Activated CD4-positive, alpha-beta T cell treated with anti-CD3 and anti-CD28 coated beads, Interleukin-2, amount 10 ng/mL, durations not matched to agents 24 days and 14 days (primary cell): ENCODE data around the gene AKR1C2. TPM values are rescaled to one million over a fixed set of nuclear protein-coding genes. Genes with fewer than 3 reads are reported as not detected.
"Not testable (repeated sequence)": the region's sequence is repeated elsewhere in the genome, so short reads cannot be mapped to it uniquely, and the experiment has no call there.

Source experiments
- DNase-seq: peaks from one replicate; pipeline ENCODE4 v3.0.0; 2022
- H3K27ac Mint-ChIP-seq: one replicate; pipeline ENCODE4 v1.8.0; 2022; ENCODE audit warnings: mild to moderate bottlenecking, mixed read lengths
- H3K27me3 Mint-ChIP-seq: one replicate; pipeline ENCODE4 v1.8.0; 2022; ENCODE audit warnings: mixed read lengths
- H3K36me3 Mint-ChIP-seq: one replicate; pipeline ENCODE4 v1.8.0; 2022; ENCODE audit warnings: low read depth, mild to moderate bottlenecking, mixed read lengths
- H3K4me1 Mint-ChIP-seq: one replicate; pipeline ENCODE4 v1.8.0; 2021; ENCODE audit warnings: mixed read lengths
- H3K4me3 Mint-ChIP-seq: one replicate; pipeline ENCODE4 v1.8.0; 2022; ENCODE audit warnings: mild to moderate bottlenecking, moderate library complexity, mixed read lengths
- H3K9me3 Mint-ChIP-seq: one replicate; pipeline ENCODE4 v1.8.0; 2021; ENCODE audit warnings: mixed read lengths
- intact Hi-C: fragments of 100-400 bp; cut with micrococcal nuclease; formaldehyde crosslinking; loops from one replicate; pipeline ENCODE4 v1.15.1; 2023
- total RNA-seq: library from RNA; stranded (reverse); gene quantifications from 2 replicates; pipeline ENCODE4 v1.2.3, GENCODE V29; 2022

The AKR1C2 gene
- total RNA-seq, 1 donor from 2014 or later = not detected

- H3K36me3 Mint-ChIP-seq = no peaks in the 10 kb centered on the region
- peaks cover 2% of the 10 kb centered on the region for H3K4me1 Mint-ChIP-seq
- H3K27ac Mint-ChIP-seq = no peak overlapping the region
- H3K9me3 Mint-ChIP-seq = peaks cover 10% of the 10 kb centered on the region
- peaks cover 2% of the 10 kb centered on the region for H3K27me3 Mint-ChIP-seq
- no peak overlapping the region for H3K4me3 Mint-ChIP-seq
- no peak for DNase-seq
- intact Hi-C loops = no loop called here
Measured at GRCh38 chr10:5036511-5036910, 32.9 kb upstream of the AKR1C2 start.

GRCh38 chr10:5035356-5035755 is 31.7 kb upstream of the AKR1C2 start:
- Mint-ChIP-seq H3K27ac (no peak overlapping the region), H3K4me3 (no peak overlapping the region), H3K4me1 (no peaks in the 10 kb centered on the region), H3K36me3 (no peaks in the 10 kb centered on the region), H3K27me3 (peaks cover 2% of the 10 kb centered on the region), H3K9me3 (peaks cover 12% of the 10 kb centered on the region)
- intact Hi-C loops = no loop called here
- DNase-seq = no peak

- Mint-ChIP-seq H3K27ac (no peak overlapping the region), H3K4me1 (no peaks in the 10 kb centered on the region), H3K36me3 (no peaks in the 10 kb centered on the region), H3K4me3 (no peak overlapping the region), H3K9me3 (peaks cover 12% of the 10 kb centered on the region), H3K27me3 (peaks cover 2% of the 10 kb centered on the region)
- intact Hi-C loops = no loop called here
- DNase-seq = no peak
Measured at GRCh38 chr10:5034588-5034987, 30.9 kb upstream of the AKR1C2 start.

GRCh38 chr10:5033061-5033778 is 29.6 kb upstream of the AKR1C2 start:
- Mint-ChIP-seq H3K36me3 (no peaks in the 10 kb centered on the region), H3K27me3 (peaks cover 2% of the 10 kb centered on the region), H3K4me1 (no peaks in the 10 kb centered on the region), H3K27ac (no peak overlapping the region), H3K9me3 (peaks cover 12% of the 10 kb centered on the region), H3K4me3 (no peak overlapping the region)
- intact Hi-C loops = no loop called here
- DNase-seq = no peak

- H3K4me3 Mint-ChIP-seq, H3K4me1 Mint-ChIP-seq, H3K36me3 Mint-ChIP-seq, H3K27me3 Mint-ChIP-seq, H3K27ac Mint-ChIP-seq, DNase-seq, intact Hi-C loops: not testable (repeated sequence)
- peaks cover 12% of the 10 kb centered on the region for H3K9me3 Mint-ChIP-seq
Measured at GRCh38 chr10:5032444-5032843, 28.8 kb upstream of the AKR1C2 start.

GRCh38 chr10:5031588-5031987 is 27.9 kb upstream of the AKR1C2 start:
- H3K4me3 Mint-ChIP-seq, H3K4me1 Mint-ChIP-seq, DNase-seq, H3K27me3 Mint-ChIP-seq, H3K27ac Mint-ChIP-seq, intact Hi-C loops, H3K36me3 Mint-ChIP-seq: not testable (repeated sequence)
- H3K9me3 Mint-ChIP-seq = peaks cover 12% of the 10 kb centered on the region

- Mint-ChIP-seq H3K27ac (no peak overlapping the region), H3K4me3 (no peak overlapping the region), H3K36me3 (no peaks in the 10 kb centered on the region), H3K4me1 (no peaks in the 10 kb centered on the region), H3K9me3 (peaks cover 12% of the 10 kb centered on the region), H3K27me3 (no peaks in the 10 kb centered on the region)
- no peak for DNase-seq
- intact Hi-C loops = no loop called here
Measured at GRCh38 chr10:5030989-5031388, 27.3 kb upstream of the AKR1C2 start.

- intact Hi-C loops, H3K27me3 Mint-ChIP-seq, H3K27ac Mint-ChIP-seq, H3K36me3 Mint-ChIP-seq, H3K9me3 Mint-ChIP-seq, DNase-seq, H3K4me3 Mint-ChIP-seq, H3K4me1 Mint-ChIP-seq: not testable (repeated sequence)
Measured at GRCh38 chr10:5025461-5025881, 21.8 kb upstream of the AKR1C2 start.

- H3K27ac Mint-ChIP-seq = no peak overlapping the region
- no peaks in the 10 kb centered on the region for H3K36me3 Mint-ChIP-seq
- H3K9me3 Mint-ChIP-seq = no peaks in the 10 kb centered on the region
- H3K4me3 Mint-ChIP-seq = no peak overlapping the region
- H3K4me1 Mint-ChIP-seq = no peaks in the 10 kb centered on the region
- DNase-seq = no peak
- intact Hi-C loops = no loop called here
- no peaks in the 10 kb centered on the region for H3K27me3 Mint-ChIP-seq
Measured at GRCh38 chr10:5023177-5023805, 19.6 kb upstream of the AKR1C2 start.

- DNase-seq, H3K4me3 Mint-ChIP-seq, H3K27ac Mint-ChIP-seq, intact Hi-C loops, H3K36me3 Mint-ChIP-seq, H3K4me1 Mint-ChIP-seq, H3K9me3 Mint-ChIP-seq, H3K27me3 Mint-ChIP-seq: not testable (repeated sequence)
Measured at GRCh38 chr10:5021624-5022290, 18.1 kb upstream of the AKR1C2 start.

GRCh38 chr10:5019770-5020612 is 16.3 kb upstream of the AKR1C2 start:
- H3K9me3 Mint-ChIP-seq, DNase-seq, H3K4me1 Mint-ChIP-seq, H3K27me3 Mint-ChIP-seq, H3K27ac Mint-ChIP-seq, H3K36me3 Mint-ChIP-seq, intact Hi-C loops, H3K4me3 Mint-ChIP-seq: not testable (repeated sequence)

GRCh38 chr10:5018671-5019277 is 15.1 kb upstream of the AKR1C2 start:
- DNase-seq, H3K4me1 Mint-ChIP-seq, H3K9me3 Mint-ChIP-seq, H3K4me3 Mint-ChIP-seq, H3K36me3 Mint-ChIP-seq, H3K27me3 Mint-ChIP-seq, intact Hi-C loops, H3K27ac Mint-ChIP-seq: not testable (repeated sequence)

- H3K27me3 Mint-ChIP-seq = no peaks in the 10 kb centered on the region
- no peak for DNase-seq
- H3K9me3 Mint-ChIP-seq = no peaks in the 10 kb centered on the region
- H3K4me1 Mint-ChIP-seq = no peaks in the 10 kb centered on the region
- H3K4me3 Mint-ChIP-seq = no peak overlapping the region
- intact Hi-C loops = no loop called here
- H3K27ac Mint-ChIP-seq = no peak overlapping the region
- no peaks in the 10 kb centered on the region for H3K36me3 Mint-ChIP-seq
Measured at GRCh38 chr10:5018134-5018533, 14.5 kb upstream of the AKR1C2 start.
